GM20000 (cell line): ENCODE results near the gene OR9G1.
"Not testable (repeated sequence)": the region's sequence is repeated elsewhere in the genome, so short reads cannot be mapped to it uniquely, and the experiment has no call there.

Experiments
- DNase-seq: peaks from one replicate; pipeline ENCODE4 v3.0.0; 2012; ENCODE audit warnings: low spot score
- TF ChIP-seq, protein P1 (sequence below): IDR thresholded peaks from 2 replicates; pipeline ENCODE4 v1.5.1; 2012; ENCODE audit warnings: mild to moderate bottlenecking, control low read depth; ENCODE audit errors: extremely low read depth, missing control alignments

The OR9G1 gene

DNA sequence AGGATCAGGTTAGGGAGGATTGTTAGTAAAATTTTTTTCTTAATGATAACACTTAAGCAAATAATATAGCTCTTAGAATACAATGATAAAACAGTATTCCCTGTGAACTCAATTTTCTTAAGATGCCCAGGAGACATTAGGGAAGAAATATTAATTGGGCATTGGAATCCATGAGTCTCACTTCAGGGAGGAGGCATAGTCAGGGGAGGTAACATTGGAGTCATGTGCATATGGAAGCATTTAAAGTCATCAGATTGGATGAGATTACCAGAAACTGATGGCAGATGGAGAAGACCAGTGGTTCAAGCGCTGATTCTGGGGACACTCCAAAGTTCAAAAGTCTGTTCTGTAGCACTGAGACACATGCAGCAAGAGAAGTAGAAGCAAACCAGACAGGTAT, at the start of gene OR9G1:
TSS of gene OR9G1 (plus strand) at position 301 of the 400 bp plus-strand sequence. CDS start 1,293 bp downstream, outside the sequence.
- TF ChIP-seq, protein P1, sequence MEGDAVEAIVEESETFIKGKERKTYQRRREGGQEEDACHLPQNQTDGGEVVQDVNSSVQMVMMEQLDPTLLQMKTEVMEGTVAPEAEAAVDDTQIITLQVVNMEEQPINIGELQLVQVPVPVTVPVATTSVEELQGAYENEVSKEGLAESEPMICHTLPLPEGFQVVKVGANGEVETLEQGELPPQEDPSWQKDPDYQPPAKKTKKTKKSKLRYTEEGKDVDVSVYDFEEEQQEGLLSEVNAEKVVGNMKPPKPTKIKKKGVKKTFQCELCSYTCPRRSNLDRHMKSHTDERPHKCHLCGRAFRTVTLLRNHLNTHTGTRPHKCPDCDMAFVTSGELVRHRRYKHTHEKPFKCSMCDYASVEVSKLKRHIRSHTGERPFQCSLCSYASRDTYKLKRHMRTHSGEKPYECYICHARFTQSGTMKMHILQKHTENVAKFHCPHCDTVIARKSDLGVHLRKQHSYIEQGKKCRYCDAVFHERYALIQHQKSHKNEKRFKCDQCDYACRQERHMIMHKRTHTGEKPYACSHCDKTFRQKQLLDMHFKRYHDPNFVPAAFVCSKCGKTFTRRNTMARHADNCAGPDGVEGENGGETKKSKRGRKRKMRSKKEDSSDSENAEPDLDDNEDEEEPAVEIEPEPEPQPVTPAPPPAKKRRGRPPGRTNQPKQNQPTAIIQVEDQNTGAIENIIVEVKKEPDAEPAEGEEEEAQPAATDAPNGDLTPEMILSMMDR: no peak
- no peak for DNase-seq

DNA sequence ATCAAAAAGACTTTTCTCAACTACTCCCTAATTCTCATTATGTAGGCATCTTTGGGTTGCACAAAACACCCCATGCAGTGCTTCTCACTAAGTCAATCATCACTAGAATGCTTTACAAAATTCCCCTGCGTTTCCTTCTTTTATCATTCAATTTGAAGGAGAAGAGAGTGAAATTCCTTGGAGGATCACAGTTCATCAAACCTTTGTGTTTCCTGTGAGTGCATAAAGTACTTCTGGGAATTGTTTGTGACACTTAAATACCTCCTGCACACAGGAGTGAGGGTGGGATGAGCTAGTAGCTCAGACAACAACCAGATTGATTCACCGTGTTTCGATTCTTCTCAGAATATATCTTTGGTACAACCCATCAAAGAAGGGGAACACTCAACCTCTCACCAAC, 39.1 kb upstream of the OR9G1 start:
- TF ChIP-seq, protein P1: no peak
- no peak for DNase-seq

DNA sequence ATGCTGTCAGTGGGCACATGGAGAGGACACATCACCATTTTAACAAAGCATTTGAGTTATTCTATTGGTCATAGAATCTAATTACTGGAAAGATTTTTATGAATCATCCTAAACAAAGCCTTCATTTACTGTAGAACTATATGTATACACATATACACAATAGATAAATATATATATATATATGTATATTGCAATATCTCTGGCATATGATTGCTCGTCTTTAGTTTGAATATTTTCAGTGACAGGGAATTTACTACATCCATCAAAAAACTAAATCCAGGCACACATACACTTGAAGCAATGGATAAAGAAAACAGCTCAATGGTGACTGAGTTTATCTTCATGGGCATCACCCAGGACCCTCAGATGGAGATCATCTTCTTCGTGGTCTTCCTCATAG, 35.5 kb upstream of the OR9G1 start, which contains the start of gene OR5AR1:
TSS of gene OR5AR1 (plus strand) at position 301 of the 400 bp plus-strand sequence. CDS start at position 301, 0 bp downstream.
- no peak for DNase-seq
- TF ChIP-seq, protein P1: no peak

GRCh38 chr11:56670984-56671383, 27.9 kb upstream of the OR9G1 start:
- no peak for DNase-seq
- TF ChIP-seq, protein P1: no peak

GRCh38 chr11:56688554-56689100, 10.3 kb upstream of the OR9G1 start:
- DNase-seq: no peak

GRCh38 chr11:56691179-56691578, 7.7 kb upstream of the OR9G1 start:
- DNase-seq: not testable (repeated sequence)

More at GRCh38 chr11:56688554-56689100, 10.3 kb upstream of the OR9G1 start:
- TF ChIP-seq, protein P1: no peak

DNA sequence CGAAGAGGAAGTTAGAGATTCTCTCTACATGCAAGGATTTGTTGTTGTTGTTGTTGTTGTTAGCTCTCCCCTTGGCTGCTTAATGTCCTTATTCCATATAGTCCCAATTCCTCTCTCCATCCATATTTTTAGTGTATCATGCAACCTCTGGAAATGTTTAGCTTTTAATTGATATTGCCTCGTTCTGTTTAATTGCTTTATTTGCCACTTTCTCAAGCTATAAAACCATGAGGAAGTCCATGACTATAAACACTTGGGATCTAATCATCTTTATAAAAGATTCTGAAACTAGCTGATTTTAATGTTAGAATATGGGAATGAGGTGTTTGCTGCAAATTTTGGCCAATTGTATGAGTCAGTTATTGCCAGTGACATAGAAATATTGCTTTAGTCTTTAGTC, 5.5 kb upstream of the OR9G1 start:
- DNase-seq: no peak
- TF ChIP-seq, protein P1: no peak
